Gastroesophageal sphincter (tissue), 4 donors: ENCODE data around the gene NPC1L1. TPM values are rescaled to one million over a fixed set of nuclear protein-coding genes. Genes with fewer than 3 reads are reported as not detected.

Experiments
- ATAC-seq: fragments of 150-250 bp; one replicate; pipeline ENCODE4 v1.9.1; 2016; ENCODE audit warnings: mild to moderate bottlenecking, moderate library complexity
- H3K27ac ChIP-seq, 4 donors: fragments of 200-600 bp; sonication (generic) in 3 of 4; 1 replicate in 3 of 4; 2 replicates in 1 of 4; pipeline ENCODE4 v1.5.1; 2016 to 2019
- H3K27me3 ChIP-seq: fragments of 200-600 bp; sonication (generic); one replicate; pipeline ENCODE4 v1.5.1; 2019
- H3K36me3 ChIP-seq, 2 donors: fragments of 200-600 bp; sonication (generic); one replicate each; pipeline ENCODE4 v1.5.1; 2019; ENCODE audit warnings: control low read depth in 1 of 2
- H3K4me1 ChIP-seq, 3 donors: fragments of 200-600 bp; sonication (generic); 1 replicate in 2 of 3; 2 replicates in 1 of 3; pipeline ENCODE4 v1.5.1; 2016 to 2019; ENCODE audit warnings: control low read depth in 2 of 3
- H3K4me3 ChIP-seq, 2 donors: fragments of 200-600 bp; sonication (generic); one replicate each; pipeline ENCODE4 v1.5.1; 2019; ENCODE audit warnings: mild to moderate bottlenecking in 1 of 2, moderate library complexity in 1 of 2
- H3K9me3 ChIP-seq, 3 donors: fragments of 200-600 bp; sonication (generic); one replicate each; pipeline ENCODE4 v1.5.1; 2017 to 2019; ENCODE audit warnings: control low read depth in 2 of 3
- EP300 ChIP-seq: sonication (generic); formaldehyde crosslinking; IDR thresholded peaks from one replicate; pipeline ENCODE4 v1.6.1; 2017; ENCODE audit warnings: antibody characterized with exemption, mild to moderate bottlenecking
- POLR2A ChIP-seq, 2 donors: fragments of 450-650 bp; IDR thresholded peaks; one replicate each; pipeline ENCODE4 v1.6.1; 2017; ENCODE audit warnings: antibody characterized with exemption in 2 of 2, mild to moderate bottlenecking in 2 of 2, moderate library complexity in 1 of 2
- POLR2AphosphoS5 ChIP-seq: sonication (generic); formaldehyde crosslinking; IDR thresholded peaks from one replicate; pipeline ENCODE4 v1.6.1; 2017; ENCODE audit warnings: antibody characterized with exemption
- WGBS, 2 donors: methylation state at CpG; one replicate each; pipeline ENCODE4 v1.1.5; 2018; ENCODE audit warnings: low coverage in 1 of 2; 5-methylcytosine and 5-hydroxymethylcytosine counted together
- total RNA-seq, 4 donors: library from RNA; depleted of rRNA; stranded (reverse); fragments of >200 nt; gene quantifications; one replicate each; pipeline ENCODE4 v1.1.0, GENCODE V29; 2016
- TF ChIP-seq, protein P1 (sequence below), 4 experiments: fragments of 200-600 bp in 2 of 4; fragments of 450-650 bp in 2 of 4; sonication (generic) in 1 of 4; IDR thresholded peaks; one replicate each; pipeline ENCODE4 v1.5.1; 2017 to 2019; ENCODE audit warnings: antibody characterized with exemption in 4 of 4, mild to moderate bottlenecking in 2 of 4, moderate library complexity in 2 of 4

Gene NPC1L1
- total RNA-seq, 4 donors from 2014 or later, result 0.08 to 0.27 (median 0.16) TPM; not detected in 1

DNA sequence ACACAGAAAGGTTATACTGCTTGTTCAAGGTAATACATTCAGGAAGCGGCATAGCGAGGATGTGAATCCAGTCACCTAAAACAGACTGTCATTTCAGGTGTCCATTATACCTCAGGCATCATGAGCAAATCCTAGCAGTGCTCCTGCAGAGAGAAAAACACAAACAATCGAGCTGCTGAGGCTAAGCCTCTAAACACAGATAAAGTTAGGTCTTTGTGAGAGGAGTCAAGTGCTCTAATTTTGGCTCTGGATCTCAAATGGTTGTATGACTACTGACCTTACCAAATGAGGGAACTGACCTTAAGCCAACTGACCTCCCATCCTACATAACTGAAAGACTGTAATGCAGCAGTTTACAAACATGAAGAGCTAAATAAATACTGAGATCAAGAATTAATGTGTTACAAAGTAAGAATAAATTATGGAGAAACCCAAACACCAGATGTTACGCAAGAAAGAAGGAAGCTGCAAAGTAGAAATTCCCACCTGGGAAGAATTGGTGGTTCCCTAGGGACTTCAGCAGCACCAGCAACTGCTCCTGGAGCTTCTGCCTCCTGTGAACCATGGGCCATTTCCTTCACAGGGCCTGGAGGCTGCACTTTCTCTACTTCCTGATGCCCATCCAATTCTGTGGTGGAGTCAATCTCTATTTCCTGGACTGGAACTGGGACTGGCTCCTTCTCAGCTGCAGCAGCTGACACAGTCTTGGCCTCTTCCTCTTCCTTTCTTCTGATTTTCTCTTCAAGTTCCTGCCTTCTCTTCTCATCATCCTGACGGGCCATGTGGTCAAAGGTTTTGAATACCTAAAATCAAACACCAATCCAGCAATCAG lies 56.4 kb downstream of the NPC1L1 start:
- WGBS, 2 donors, result 78 to 86% methylated on average over 3 to 5 of the region's 5 CpGs
- H3K27ac ChIP-seq, result no peak overlapping the region
- H3K9me3 ChIP-seq, result peaks cover 0 to 7% (median 0%) of the 10 kb centered on the region in 3 donors
- no peak for TF ChIP-seq POLR2A (IDR thresholded peaks at IDR 0.05)
- no peak for TF ChIP-seq EP300
- TF ChIP-seq, protein P1, sequence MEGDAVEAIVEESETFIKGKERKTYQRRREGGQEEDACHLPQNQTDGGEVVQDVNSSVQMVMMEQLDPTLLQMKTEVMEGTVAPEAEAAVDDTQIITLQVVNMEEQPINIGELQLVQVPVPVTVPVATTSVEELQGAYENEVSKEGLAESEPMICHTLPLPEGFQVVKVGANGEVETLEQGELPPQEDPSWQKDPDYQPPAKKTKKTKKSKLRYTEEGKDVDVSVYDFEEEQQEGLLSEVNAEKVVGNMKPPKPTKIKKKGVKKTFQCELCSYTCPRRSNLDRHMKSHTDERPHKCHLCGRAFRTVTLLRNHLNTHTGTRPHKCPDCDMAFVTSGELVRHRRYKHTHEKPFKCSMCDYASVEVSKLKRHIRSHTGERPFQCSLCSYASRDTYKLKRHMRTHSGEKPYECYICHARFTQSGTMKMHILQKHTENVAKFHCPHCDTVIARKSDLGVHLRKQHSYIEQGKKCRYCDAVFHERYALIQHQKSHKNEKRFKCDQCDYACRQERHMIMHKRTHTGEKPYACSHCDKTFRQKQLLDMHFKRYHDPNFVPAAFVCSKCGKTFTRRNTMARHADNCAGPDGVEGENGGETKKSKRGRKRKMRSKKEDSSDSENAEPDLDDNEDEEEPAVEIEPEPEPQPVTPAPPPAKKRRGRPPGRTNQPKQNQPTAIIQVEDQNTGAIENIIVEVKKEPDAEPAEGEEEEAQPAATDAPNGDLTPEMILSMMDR (IDR thresholded peaks at IDR 0.05), result no peak
- TF ChIP-seq POLR2AphosphoS5, result no peak
- peaks cover 8 to 53% (median 23%) of the 10 kb centered on the region in 3 donors for H3K4me1 ChIP-seq
- H3K36me3 ChIP-seq, result peaks cover 17 to 62% of the 10 kb centered on the region in 2 donors
- ATAC-seq, result no peak
- H3K4me3 ChIP-seq, result no peak overlapping the region
- no peaks in the 10 kb centered on the region for H3K27me3 ChIP-seq

DNA sequence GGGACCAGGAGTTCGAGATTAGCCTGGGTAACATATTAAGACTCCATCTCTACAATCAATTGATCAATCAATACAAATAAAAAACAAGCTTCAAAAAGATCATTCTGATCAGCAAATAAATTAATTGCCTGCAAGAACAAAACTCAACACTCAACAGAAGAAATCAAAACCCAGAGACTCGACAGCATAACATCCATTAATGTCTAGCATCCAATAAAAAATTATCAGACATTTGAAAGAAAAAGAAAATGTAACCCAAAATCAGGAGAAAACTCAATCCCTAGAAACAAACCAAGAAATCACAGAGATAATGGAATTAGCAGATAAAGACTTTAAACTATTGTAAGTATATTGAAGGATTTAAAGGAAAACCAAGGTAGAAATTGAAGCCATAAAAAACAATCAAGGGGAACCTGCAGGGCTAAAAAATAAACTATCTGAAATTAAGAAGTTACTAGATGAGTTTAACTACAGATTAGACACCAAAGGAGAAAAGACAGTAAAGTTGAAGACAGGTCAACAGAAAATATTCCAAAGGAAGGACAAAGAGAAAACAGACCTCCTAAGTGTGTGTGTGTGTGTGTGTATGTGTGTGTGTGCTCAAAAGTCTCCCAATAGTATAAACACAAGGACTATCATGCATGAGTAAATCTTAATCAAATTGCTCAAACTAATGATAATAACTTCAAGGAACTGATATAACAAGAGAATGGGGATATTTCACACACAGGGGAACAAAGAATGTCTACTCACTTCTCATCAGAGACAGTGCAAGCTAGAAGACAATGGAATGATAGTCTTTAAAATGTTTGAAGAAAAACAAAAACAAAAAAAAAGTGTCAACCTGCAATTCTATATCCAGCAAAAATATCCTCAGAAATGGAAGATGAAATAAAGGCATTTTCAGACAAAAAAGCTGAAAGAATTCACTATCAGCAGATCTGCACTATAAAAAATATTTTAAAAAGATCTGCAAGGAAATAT lies 58.3 kb downstream of the NPC1L1 start:
- peaks cover 17 to 81% of the 10 kb centered on the region in 2 donors for H3K36me3 ChIP-seq
- WGBS, 2 donors, result 100% methylated on average over 2 of the region's 2 CpGs

DNA sequence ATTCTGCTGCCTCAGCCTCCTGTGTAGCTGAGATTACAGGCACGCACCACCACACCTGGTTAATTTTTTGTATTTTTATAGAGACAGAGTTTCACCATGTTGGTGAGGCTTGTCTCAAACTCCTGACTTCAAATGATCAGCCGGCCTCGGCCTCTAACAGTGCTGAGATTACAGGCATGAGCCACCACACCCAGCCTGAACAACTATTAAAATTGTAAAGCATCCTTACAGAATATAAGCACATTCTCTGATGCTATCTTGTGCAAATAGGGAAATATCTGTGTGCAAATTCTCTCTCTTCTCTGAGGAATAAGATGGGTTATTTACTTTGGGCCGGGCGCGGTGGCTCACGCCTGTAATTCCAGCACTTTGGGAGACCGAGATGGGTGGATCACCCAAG lies 63.2 kb downstream of the NPC1L1 start:
- ATAC-seq, result no peak
- Histone ChIP-seq H3K4me3 (no peak overlapping the region), H3K4me1 (peaks cover 7 to 26% (median 8%) of the 10 kb centered on the region in 3 donors), H3K36me3 (peaks cover 6 to 84% of the 10 kb centered on the region in 2 donors), H3K27me3 (no peaks in the 10 kb centered on the region), H3K9me3 (peaks cover 0 to under 1% (median 0%) of the 10 kb centered on the region in 3 donors), H3K27ac (no peak overlapping the region)
- 81 to 93% methylated on average over 5 to 7 of the region's 8 CpGs for WGBS, 2 donors
- no peak for TF ChIP-seq POLR2AphosphoS5
- no peak for TF ChIP-seq EP300
- TF ChIP-seq POLR2A (IDR thresholded peaks at IDR 0.05), result no peak
- TF ChIP-seq, protein P1 (IDR thresholded peaks at IDR 0.05), result no peak

More for the DNA sequence above, 58.3 kb downstream of the NPC1L1 start:
- Histone ChIP-seq H3K27me3 (no peaks in the 10 kb centered on the region), H3K4me1 (peaks cover 5 to 34% (median 17%) of the 10 kb centered on the region in 3 donors), H3K27ac (no peak overlapping the region), H3K4me3 (no peak overlapping the region), H3K9me3 (peaks cover 0 to 7% (median 0%) of the 10 kb centered on the region in 3 donors)
- ATAC-seq, result no peak
- TF ChIP-seq POLR2AphosphoS5 (no peak), EP300 (no peak), POLR2A (IDR thresholded peaks at IDR 0.05) (no peak)
- TF ChIP-seq, protein P1 (IDR thresholded peaks at IDR 0.05), result no peak

DNA sequence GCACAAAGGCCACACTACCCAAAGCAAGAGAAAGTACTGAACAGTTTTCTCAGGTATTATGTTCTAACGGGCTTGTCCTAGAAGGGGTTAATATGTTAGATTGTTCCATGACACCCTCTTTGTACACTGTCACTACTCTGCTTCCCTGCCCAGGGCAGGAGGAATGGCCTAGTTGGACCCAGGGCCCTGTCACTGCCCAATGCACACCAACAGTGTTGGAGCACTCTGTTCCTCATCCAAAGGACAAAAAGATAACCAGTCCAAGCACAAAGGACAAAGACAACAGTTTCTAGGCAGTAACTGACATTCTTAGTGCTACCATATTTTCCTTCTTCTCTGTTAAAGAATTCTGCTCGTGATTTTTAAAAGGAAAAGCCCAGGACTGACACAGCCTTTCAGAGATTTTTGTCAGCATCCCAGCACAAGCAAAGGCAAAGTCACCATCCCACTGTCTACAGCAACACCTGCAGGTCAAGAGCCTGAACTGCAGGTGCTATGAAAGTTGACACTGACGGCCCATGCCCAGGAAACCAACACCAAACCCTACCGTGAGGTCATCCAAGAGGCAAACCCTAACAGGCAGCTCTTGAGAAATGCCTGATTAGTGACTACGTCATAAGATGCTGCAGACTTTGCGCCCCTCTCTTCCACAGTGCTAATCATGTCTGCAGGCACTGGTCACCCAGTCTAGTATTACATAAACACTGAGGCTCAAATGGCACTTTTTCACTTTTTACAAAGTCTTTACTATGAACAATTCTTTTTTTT lies 63.9 kb downstream of the NPC1L1 start:
- WGBS, 2 donors, result 24 to 31% methylated on average over 5 to 6 of the region's 6 CpGs

More for the DNA sequence above, 63.9 kb downstream of the NPC1L1 start:
- Histone ChIP-seq H3K27me3 (no peaks in the 10 kb centered on the region), H3K4me1 (peaks cover 10 to 33% (median 10%) of the 10 kb centered on the region in 3 donors), H3K36me3 (peaks cover 6 to 77% of the 10 kb centered on the region in 2 donors), H3K9me3 (no peaks in the 10 kb centered on the region), H3K4me3 (no peak overlapping the region), H3K27ac (peak overlapping the region in 1 of 4 donors; percentile 12)
- peak; percentile 71 for ATAC-seq
- peak; percentile 24 for TF ChIP-seq POLR2AphosphoS5
- TF ChIP-seq, protein P1 (IDR thresholded peaks at IDR 0.05), result peak; percentile 86 to 93 (median 90)
- no peak for TF ChIP-seq POLR2A (IDR thresholded peaks at IDR 0.05)
